Erythroblast (primary cell): ENCODE data around the gene DUSP7.

Experiments
- GATA1 ChIP-seq: IDR thresholded peaks from 2 replicates; pipeline ENCODE4 v1.6.1; 2011; ENCODE audit warnings: low read depth, mild to moderate bottlenecking, control low read depth, low read length, moderate library complexity
- POLR2A ChIP-seq: IDR thresholded peaks from 2 replicates; pipeline ENCODE4 v1.6.1; 2011; ENCODE audit warnings: mild to moderate bottlenecking, low read length

- TF ChIP-seq POLR2A, result no peak
- no peak for TF ChIP-seq GATA1
These were observed 30.7 kb upstream of the DUSP7 start for GRCh38 chr3:52086976-52087663.
